HG03439 (cell line): Measurements from ENCODE around the gene SORCS2.

Experiments
- ATAC-seq: cut with Tn5 transposase; IDR thresholded peaks from one replicate; pipeline ENCODE4 v1.9.1; 2021; ENCODE audit warnings: mild to moderate bottlenecking, moderate library complexity; ENCODE audit not compliant: unreplicated experiment

The SORCS2 gene

DNA sequence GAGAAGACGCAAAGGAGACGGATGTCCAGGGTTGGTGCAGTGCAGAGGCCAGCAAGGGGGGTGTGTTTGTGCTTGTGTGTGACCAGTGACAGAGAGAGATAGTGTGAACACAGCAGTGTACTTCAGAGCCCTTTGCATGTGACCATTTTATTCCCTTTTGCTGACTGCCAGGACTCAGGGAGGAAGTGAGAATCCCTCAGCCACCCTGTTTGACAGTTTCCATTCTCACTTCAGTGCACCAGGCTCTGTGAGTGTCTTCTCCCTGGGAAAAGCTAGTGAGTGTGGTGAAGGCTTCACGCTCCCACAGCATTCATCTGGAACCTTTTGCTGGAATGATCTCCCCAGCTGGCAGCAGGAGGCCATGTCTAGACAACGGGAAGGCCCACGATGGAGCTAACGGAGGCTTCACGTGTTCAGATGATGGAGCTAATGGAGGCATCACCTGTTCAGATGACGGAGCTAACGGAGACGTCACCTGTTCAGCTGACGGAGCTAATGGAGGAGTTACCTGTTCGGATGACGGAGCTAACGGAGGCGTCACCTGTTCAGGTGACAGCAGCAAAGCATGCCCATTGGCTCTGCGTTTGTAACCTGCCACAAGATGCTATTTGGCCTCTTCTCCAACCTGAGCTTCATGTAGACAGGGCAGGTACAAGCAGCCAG lies 551.9 kb downstream of the SORCS2 start:
- ATAC-seq: no peak

- ATAC-seq: no peak
Measured at GRCh38 chr4:7745301-7745885, 553.1 kb downstream of the SORCS2 start.

DNA sequence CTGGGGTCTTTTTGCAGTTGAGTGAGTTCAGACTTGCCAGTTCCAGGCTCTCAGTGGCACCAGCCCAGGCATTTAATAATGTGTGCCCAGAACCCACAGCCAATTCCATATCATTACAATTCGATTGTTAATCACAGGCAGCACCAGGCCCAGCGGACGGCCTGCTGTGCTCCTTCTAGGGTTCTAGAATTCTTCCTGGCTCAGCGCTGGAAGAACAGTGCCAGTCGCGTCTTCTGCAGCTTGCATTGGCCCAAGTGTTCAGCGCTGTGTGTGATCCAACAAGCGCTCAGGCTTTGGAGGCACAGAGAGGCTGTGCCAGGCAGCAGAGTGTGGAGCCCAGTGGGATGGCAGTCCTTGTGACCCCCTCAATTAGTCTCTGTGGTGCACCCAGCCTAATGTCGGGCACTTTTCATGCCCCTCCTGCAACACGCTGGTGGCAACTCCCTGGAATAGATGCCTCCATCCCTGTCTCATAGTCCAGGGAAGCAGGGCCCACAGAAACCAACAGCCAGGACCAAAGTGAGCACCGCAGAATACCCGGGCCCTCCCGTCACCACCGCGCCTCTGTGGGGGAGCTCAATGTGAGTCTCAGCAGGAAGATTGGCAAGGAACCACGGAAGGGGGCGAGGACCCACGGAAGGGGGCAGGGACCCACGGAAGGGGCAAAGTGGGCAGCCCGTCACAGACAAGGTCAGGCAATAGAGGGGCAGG lies 554.2 kb downstream of the SORCS2 start:
- ATAC-seq: no peak

GRCh38 chr4:7747062-7747385 lies 554.7 kb downstream of the SORCS2 start:
- ATAC-seq: no peak

GRCh38 chr4:7747566-7747965 lies 555.2 kb downstream of the SORCS2 start:
- no peak for ATAC-seq

DNA sequence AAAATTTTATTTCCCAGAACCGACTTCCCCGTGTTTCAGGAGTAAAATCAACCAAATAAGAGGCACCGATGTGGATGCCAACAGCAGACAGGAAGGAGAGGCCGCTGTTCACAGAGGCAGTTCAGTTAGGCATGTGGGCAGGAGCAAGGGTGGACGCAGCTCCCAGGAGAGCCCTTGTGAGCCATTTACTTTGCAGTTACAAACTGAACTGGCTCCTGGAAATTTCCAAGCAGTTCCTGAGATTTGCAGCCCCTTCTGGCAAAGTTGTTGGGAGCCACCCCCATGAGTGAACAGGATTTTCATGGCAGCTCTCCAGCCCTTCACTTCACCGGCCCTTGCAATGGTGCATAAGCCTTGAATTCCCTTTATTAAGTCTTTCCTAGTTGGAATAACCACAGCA lies 558.2 kb downstream of the SORCS2 start:
- ATAC-seq: no peak

- no peak for ATAC-seq
Measured at GRCh38 chr4:7750972-7751371, 558.6 kb downstream of the SORCS2 start.

GRCh38 chr4:7752649-7753048 lies 560.3 kb downstream of the SORCS2 start:
- ATAC-seq: no peak

DNA sequence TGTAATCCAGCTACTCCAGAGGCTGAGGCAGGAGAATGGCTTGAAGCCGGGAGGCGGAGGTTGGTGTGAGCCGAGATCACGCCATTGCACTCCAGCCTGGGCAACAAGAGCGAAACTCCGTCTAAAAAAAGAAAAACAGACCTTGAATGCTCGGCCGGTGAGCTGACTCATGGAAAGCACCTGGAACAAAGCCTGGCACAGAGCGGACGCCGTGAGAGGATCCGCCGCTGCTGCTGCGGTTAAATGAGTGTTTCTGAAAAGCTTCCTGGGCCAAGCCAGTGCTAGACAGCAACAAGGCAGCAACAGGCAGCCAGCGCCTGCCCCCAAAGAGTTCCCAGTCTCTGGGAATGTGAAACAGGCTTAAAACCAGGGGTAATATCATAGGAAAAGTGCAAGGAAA lies 560.9 kb downstream of the SORCS2 start:
- ATAC-seq: no peak

- no peak for ATAC-seq
Measured at GRCh38 chr4:7753931-7754465, 561.7 kb downstream of the SORCS2 start.

DNA sequence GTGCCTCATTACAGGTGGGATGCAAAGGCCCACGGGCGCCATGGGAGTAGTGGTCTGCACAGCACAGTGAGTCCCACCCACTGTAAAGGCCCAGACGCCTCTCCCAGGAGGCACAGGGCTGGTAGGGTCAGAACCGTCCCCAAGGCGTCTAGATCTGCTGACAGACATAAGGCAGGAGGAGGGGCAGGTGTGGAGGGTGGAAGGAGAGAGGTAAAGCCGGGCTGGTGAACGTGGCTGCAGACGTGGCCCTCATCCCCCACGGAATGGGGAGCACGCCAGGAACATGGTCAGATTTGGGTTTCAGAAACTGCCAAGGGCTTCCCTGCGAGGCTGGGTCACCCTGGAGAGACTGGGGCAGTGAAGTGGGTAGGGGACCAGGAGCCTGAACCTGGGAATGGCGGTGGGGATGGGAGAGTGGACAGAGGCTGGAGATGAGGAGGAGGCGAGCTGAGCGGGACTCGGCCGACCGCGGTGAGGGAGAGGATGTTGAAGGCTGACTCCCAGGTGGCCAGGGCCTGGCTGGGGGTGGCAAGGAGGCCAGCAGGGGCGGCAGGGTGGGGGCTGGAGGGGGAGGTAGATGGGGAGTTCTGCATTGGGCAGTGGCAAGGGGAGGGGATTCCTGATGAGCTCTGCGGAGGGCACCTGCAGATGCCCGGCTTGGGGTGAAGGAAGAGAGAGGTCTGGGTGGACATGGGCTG lies 562.4 kb downstream of the SORCS2 start:
- ATAC-seq: no peak

DNA sequence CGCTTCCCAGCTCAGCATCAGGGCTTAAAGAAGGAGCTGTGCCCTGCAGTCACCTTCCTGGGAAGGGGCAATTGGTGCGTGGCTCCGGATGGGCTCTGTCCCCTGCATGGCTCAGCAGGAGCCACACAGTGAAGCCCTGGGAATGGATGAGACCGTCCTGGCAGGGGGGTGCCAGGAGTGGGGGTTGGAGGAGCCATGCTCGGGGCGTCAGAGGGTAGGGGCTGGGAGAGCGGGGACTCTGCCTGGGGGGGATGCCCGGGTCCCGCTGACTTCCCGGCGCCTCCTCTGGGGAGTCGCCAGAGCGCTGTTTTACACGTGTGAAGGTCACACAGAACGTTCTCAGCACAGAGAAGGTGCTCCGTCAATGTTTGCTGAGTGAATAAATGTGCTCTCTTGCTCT lies 563.2 kb downstream of the SORCS2 start:
- ATAC-seq: no peak

DNA sequence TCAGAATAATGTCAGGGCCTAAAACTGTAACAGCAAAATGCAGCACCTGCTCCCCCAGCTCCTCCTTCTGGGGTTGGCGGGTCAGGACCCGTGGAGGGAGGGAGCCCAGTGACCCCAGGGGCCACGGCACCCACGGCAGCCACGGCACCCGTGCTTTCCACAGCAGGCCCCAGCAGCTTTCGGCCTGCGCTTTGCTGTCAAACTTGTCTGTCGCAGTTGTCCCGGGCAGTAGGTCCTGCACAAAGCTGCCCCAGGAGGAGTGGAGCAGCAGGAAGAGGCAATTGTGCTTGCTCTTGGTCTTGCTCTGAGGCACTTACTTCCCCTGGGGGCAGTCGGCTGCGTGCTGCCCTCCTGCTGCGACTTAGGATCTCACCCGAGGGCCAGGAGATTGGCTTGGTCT lies 563.7 kb downstream of the SORCS2 start:
- ATAC-seq: no peak

- ATAC-seq: no peak
Measured at GRCh38 chr4:7756561-7757355, 564.4 kb downstream of the SORCS2 start.

DNA sequence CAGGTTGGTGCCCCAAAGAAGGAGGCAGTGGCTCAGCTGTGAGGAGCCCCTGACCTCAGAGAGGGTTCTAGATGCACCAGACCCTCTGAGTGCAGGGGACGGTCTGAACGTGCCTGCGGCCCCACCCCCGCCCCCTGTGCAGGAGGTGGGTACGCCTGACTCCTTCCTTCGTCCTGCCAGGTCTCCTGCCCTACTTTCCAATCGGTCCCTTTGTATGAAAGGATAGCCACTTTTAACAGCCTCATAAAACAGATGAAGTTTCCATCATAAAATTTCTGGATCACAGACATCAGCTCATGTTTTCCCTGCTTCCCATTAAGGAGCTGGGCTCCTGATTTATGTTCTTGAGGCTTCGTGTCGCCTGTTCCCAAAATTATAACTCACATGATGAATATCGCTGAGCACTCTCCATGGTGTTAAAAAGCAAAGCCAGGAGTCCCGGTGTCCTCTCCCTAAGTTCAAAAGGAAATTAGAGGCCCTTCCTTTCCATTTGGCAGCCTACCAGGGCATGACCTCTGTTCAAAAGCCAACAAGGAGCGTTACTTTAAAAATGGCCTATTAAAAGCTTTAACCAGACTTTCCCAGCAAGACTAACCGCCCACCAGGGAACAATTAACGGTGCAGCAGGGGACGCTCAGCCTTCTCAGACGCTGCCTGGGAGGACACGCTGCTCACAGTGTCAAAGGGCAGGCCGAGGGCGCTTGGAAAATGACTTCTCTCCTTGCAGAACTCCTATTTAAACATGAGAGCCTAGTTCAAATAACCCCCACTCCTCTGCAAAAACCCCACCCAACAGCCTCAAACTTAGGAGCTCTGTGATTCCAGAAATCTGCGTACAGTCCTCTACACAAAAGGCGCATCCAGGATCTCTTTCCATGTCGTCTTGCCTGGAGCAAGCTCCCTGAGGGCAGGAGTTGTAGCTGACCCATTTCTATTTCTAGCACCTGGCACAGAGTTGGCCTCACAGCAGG lies 565.4 kb downstream of the SORCS2 start:
- ATAC-seq: no peak

- ATAC-seq: no peak
Measured at GRCh38 chr4:7758476-7758875, 566.1 kb downstream of the SORCS2 start.

DNA sequence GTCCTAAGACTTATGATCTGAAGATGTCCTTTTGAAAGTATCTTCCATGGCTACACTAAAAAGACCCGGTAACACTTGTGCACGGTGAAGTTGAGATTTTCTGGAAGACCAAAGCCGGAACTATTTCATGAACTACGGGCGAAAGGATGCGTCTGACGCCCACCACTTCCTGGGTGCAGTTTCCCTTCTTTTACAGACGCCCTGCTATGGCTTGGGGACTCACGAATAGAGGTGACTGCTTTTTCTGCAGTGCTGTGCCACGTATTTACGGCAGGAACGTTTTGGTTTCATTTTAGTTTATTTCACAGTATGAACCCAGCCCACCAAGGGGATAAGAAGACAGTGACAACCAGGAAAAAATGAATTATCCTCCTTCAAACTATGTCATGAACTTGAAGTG lies 566.9 kb downstream of the SORCS2 start:
- ATAC-seq: no peak

- ATAC-seq: no peak
Measured at GRCh38 chr4:7759635-7760034, 567.3 kb downstream of the SORCS2 start.

DNA sequence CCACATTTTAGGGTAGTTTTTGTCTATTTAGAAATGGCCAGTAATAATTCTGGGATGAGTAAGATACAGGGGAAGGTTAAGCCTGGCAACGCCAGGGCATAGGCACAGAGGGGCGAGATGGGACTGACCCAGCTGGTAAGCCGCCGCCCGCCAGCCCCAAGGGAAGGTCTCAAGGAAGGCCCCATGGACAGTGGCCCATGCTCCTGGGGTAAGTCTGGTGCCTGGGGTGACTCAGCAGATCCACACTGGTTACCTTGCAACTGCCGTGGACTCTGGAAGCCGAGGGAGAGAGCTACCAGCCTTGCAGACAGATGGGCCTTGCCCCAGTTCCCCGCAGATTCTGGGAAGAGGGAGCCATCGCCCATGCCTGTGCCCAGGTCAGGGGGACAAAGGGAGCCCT lies 567.9 kb downstream of the SORCS2 start:
- no peak for ATAC-seq

- ATAC-seq: no peak
Measured at GRCh38 chr4:7760706-7761105, 568.4 kb downstream of the SORCS2 start.
